22Rv1 (cell line): ENCODE measurements around the gene YTHDC1.
"Not testable (repeated sequence)": the region's sequence is repeated elsewhere in the genome, so short reads cannot be mapped to it uniquely, and the experiment has no call there.

Source experiments
- H3K27ac ChIP-seq: fragments of 450-650 bp; 2 replicates; pipeline ENCODE4 v1.5.1; 2017
- CTCF ChIP-seq: fragments of 450-650 bp; IDR thresholded peaks from 2 replicates; pipeline ENCODE4 v1.5.1; 2017; ENCODE audit warnings: mild to moderate bottlenecking
- ZFX ChIP-seq: fragments of 450-650 bp; IDR thresholded peaks from 2 replicates; pipeline ENCODE4 v1.6.1; 2017; ENCODE audit warnings: antibody characterized with exemption, borderline replicate concordance

YTHDC1 gene

GRCh38 chr4:68349649-68350360 lies at the start of gene YTHDC1:
Gene YTHDC1 (minus strand): TSS chr4:68350090. CDS start chr4:68349753, 337 bp downstream.
- peak within 1 kb of the TSS; percentile 88 for H3K27ac ChIP-seq
- no peak for TF ChIP-seq CTCF
- no peak for TF ChIP-seq ZFX

GRCh38 chr4:68399306-68399705 lies 49.4 kb upstream of the YTHDC1 start:
- TF ChIP-seq CTCF (no peak), ZFX (no peak)
- no peak overlapping the region for H3K27ac ChIP-seq

DNA sequence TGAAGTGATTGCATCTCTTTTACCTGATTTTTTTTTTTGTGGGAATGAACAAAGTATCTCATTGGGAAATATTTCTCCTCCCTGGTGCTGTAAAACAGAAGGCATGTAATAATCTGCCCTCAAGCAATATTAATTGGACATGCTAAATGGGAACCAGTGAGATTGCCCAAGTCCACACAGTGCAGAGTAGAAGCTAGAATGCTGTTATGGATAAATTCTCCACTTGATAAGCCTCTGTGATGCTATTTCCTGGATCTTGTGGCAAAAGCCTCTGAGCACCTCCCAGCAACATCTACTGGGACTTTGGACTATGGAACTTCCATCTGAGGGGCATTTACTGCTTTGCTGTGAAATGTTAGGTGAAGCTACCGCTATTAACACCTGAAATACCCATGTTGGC lies 46.9 kb upstream of the YTHDC1 start:
- H3K27ac ChIP-seq: no peak overlapping the region
- TF ChIP-seq CTCF (no peak), ZFX (no peak)

DNA sequence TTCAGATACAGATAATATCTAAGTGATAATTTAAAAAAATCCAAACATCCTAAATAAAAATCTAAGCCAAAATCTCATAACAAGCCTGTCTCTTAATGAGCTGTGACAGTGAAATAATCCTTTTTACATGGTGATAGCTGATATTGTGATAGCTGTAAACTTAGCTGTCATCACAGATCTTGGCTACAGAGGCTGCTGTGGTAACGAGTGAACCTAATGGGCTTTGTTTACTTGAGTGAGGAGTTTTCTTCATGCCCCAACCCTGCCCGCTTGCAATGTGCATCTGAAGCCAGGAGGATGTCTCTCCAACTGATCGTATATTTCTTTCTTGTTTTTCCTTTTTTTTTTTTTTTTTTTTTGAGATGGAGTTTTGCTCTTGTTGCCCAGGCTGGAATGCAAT lies 41.5 kb upstream of the YTHDC1 start:
- no peak for TF ChIP-seq CTCF
- no peak for TF ChIP-seq ZFX
- no peak overlapping the region for H3K27ac ChIP-seq

DNA sequence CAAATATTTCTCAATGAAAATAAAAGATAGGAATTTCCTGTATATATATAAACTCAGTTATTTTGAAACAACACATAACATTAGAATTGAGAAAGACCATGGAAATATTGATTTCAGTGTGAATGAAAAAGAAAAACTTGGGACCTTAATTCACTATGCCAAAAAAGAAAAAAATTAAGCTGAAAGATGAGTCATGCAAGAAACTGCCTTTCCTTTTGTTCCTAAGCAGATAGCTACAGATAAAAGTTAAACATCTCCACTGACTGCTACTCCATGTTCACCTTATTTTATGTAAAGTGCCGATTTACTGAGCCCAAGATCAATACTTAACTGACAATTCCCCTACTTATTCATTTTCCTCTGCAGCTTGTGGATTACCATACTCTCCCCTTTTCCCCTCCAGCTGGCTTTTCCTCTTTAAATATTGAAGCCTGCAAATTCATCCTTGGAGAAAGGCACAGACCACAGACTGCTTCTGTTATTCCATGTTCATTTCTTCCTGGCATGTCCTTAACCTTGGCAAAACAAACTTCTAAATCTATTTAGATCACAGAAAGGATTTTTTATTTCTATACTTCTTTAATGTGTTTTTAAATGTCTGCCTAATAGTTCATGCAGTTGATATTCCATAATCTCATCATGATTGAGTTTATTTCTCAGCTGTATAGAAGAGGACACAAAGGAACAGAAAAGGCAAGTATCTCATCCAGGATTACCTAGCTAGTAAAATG lies 40.5 kb upstream of the YTHDC1 start:
- no peak overlapping the region for H3K27ac ChIP-seq
- TF ChIP-seq ZFX (no peak), CTCF (no peak)

GRCh38 chr4:68389386-68389913 lies 39.6 kb upstream of the YTHDC1 start:
- not testable (repeated sequence) for H3K27ac ChIP-seq

GRCh38 chr4:68388347-68388865 lies 38.5 kb upstream of the YTHDC1 start:
- no peak overlapping the region for H3K27ac ChIP-seq
- no peak for TF ChIP-seq ZFX
- no peak for TF ChIP-seq CTCF
